Activated T-helper 1 cell treated with anti-CD3 and anti-CD28 coated beads, Interleukin-12 subunit alpha, Interleukin-12 subunit beta, Interleukin-2, Interleukin-4 antibody, amounts not matched to agents 30 ng/mL and 10 ng/mL and 1 ng/mL, durations not matched to agents 14 hours and 24 hours and 36 hours (primary cell): Measurements from ENCODE around the gene UXS1. TPM values are rescaled to one million over a fixed set of nuclear protein-coding genes. Genes with fewer than 3 reads are reported as not detected.

Source experiments
- DNase-seq: peaks from one replicate; pipeline ENCODE4 v3.0.0; 2021; ENCODE audit warnings: low spot score
- H3K27ac Mint-ChIP-seq: one replicate; pipeline ENCODE4 v1.8.0; 2021; ENCODE audit warnings: mild to moderate bottlenecking, mixed read lengths
- H3K27me3 Mint-ChIP-seq: one replicate; pipeline ENCODE4 v1.8.0; 2022; ENCODE audit warnings: mild to moderate bottlenecking, moderate library complexity, mixed read lengths; ENCODE audit not compliant: insufficient read depth
- H3K36me3 Mint-ChIP-seq: one replicate; pipeline ENCODE4 v1.8.0; 2021; ENCODE audit warnings: low read depth, mixed read lengths
- H3K4me1 Mint-ChIP-seq: one replicate; pipeline ENCODE4 v1.8.0; 2021; ENCODE audit warnings: low read depth, mixed read lengths
- H3K4me3 Mint-ChIP-seq: one replicate; pipeline ENCODE4 v1.8.0; 2021; ENCODE audit warnings: mild to moderate bottlenecking, moderate library complexity, mixed read lengths
- H3K9me3 Mint-ChIP-seq: one replicate; pipeline ENCODE4 v1.8.0; 2021; ENCODE audit warnings: mixed read lengths
- intact Hi-C: fragments of 100-400 bp; cut with micrococcal nuclease; formaldehyde crosslinking; loops from one replicate; pipeline ENCODE4 v1.15.1; 2024
- total RNA-seq: library from RNA; stranded (reverse); gene quantifications from 2 replicates; pipeline ENCODE4 v1.2.3, GENCODE V29; 2022

Gene UXS1
- total RNA-seq, 1 donor from 2014 or later: 36.7 TPM

DNA sequence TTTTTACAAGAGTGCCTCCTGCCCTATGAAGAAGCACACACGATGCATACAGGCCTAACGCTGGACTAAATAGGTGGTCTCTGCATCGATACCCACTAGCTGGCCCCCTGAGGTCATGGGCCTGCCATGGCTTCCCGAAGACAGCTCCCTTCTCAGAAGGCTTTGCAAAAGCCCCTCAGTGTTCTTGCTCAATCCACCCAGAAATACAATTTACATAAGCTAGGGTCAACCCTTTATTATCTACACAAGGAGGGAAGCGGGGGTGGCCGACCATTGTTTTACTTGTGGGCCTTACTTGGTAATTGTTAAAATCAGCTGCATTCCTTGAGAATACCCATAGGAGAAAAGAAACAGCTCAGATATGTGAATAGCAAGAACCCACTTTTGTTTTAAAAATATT is 28.5 kb downstream of the UXS1 start:
- intact Hi-C loops: no loop called here
- Mint-ChIP-seq H3K36me3 (peaks cover 21% of the 10 kb centered on the region), H3K4me1 (peaks cover 58% of the 10 kb centered on the region), H3K4me3 (no peak overlapping the region), H3K27ac (no peak overlapping the region), H3K9me3 (no peaks in the 10 kb centered on the region), H3K27me3 (no peaks in the 10 kb centered on the region)
- no peak for DNase-seq

DNA sequence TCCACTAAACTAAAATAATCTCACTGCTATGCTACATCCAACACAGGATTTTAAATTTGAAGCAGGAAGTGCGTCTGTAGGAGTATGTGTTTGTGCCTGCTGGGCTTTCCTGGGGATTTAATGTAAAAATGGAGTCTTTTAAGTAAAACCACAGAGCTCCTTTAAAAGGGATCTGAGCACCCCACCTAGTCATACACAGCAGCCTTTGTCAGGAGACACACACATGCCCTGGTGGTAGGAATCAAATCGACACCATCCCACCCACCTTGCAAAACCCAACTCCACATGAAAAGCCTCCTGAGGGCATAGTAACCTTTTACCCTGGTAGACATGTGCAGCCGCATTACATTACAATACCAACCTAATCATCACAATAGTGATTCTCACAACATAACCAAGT is 29.1 kb downstream of the UXS1 start:
- no peak overlapping the region for H3K27ac Mint-ChIP-seq
- H3K9me3 Mint-ChIP-seq: no peaks in the 10 kb centered on the region
- H3K4me1 Mint-ChIP-seq: peaks cover 63% of the 10 kb centered on the region
- DNase-seq: no peak
- no peaks in the 10 kb centered on the region for H3K27me3 Mint-ChIP-seq
- peaks cover 24% of the 10 kb centered on the region for H3K36me3 Mint-ChIP-seq
- H3K4me3 Mint-ChIP-seq: no peak overlapping the region
- intact Hi-C loops: no loop called here

DNA sequence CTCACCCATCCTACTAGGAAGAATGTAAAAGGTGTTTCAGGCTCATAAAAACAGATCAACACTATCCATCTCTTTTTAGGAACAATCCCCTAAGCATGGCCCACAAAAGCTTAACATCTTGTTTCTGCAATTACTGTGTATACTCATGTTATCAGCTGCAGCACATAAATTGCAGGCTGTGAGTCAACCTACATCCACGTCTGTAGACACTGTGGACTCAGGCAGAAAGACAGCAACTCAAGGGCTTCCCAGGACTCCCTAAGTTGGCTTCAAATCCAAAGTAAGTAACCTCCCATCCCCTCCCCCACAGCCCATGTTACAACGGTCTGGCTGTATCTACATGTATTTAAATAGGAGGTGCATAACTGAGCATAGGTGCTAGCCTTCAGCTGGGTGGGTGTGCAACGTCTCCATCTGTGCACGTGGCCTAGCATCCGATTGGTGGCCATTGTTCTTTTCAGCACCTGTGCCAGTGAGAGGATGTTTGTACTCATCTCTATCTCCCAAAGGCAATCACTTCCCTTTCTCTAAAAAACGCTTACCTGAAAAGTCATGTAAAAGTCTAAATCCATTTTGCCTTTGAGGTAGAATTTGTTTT is 30.1 kb downstream of the UXS1 start:
- Mint-ChIP-seq H3K9me3 (no peaks in the 10 kb centered on the region), H3K4me1 (peaks cover 72% of the 10 kb centered on the region)

DNA sequence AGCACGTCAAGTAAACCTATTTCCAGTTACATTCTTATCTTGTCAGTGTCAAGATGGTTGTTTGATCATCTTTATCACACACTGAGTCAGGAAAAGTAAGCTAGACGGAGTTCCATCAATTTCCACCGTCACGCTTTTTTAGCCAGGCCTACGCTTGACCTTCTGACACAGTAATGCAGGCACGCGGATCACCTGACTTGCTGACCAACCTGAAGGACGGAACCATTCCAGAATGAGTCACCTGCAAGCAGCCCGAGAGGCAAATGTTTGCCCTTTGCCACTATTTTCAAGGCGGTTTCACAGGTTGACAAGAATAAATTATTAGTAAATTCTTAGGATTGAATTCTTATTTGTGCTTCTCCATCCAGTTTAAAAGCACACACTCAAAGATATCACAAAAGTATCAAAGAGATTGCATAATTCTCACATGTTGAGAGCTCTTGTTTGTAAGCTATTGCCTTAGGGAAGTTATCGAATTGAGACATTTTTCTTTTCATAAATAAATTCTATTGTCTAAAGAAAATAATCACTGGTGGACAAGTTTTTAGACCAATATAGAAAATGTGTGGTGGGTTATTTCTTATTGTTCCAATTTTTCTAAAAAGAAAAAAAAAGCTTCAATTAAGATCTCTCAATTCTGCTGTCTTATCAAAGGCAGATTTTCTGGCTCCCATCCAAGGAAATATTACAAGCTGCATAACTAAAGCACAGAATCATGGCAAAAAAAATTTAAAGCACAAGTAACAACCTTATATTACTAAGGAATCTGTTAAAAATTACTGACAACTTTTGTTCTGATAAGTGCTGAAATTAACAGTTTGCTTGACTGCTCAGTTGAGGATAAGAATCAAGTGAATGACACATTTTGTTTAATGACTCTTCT is 31.9 kb downstream of the UXS1 start:
- DNase-seq: no peak
- Mint-ChIP-seq H3K9me3 (no peaks in the 10 kb centered on the region), H3K27me3 (no peaks in the 10 kb centered on the region), H3K27ac (peak overlapping the region; percentile 28), H3K4me1 (peaks cover 81% of the 10 kb centered on the region), H3K4me3 (no peak overlapping the region), H3K36me3 (peaks cover 42% of the 10 kb centered on the region)
- intact Hi-C loops: loop anchor here (1.0 to 5.0 kb wide), 3 partner anchors 15 to 35 kb away; no protein-coding TSS in a partner anchor

More for the DNA sequence above, 30.1 kb downstream of the UXS1 start:
- intact Hi-C loops: loop anchor here (5.0 kb wide), 1 partner anchor 37 kb away; no protein-coding TSS in a partner anchor
- DNase-seq: no peak
- peaks cover 27% of the 10 kb centered on the region for H3K36me3 Mint-ChIP-seq
- peak overlapping the region; percentile 13 for H3K4me3 Mint-ChIP-seq
- no peaks in the 10 kb centered on the region for H3K27me3 Mint-ChIP-seq
- H3K27ac Mint-ChIP-seq: no peak overlapping the region

DNA sequence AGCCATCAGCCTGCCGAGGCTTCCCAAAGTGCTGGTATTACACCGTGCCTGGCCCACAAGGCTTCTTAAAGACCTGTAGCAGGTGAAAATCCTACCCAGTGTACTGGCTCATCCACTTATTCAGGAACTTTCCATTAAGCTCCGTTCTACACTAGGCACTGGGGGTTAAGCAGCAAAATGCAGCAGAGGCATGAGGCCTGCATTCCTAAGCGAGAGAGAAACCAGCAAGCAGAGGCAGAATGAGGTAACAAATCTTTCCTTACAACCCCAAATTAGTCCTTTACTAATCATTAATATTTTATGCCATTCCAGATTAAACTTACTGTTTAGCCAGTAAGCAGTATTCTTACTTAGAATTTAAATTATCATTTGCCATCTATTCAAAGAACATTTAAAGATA is 32.8 kb downstream of the UXS1 start:
- intact Hi-C loops: loop anchor here (1.0 to 5.0 kb wide), 3 partner anchors 15 to 34 kb away; no protein-coding TSS in a partner anchor
- no peaks in the 10 kb centered on the region for H3K27me3 Mint-ChIP-seq
- peaks cover 46% of the 10 kb centered on the region for H3K36me3 Mint-ChIP-seq
- H3K4me3 Mint-ChIP-seq: peak overlapping the region; percentile 85
- no peaks in the 10 kb centered on the region for H3K9me3 Mint-ChIP-seq
- H3K4me1 Mint-ChIP-seq: peaks cover 74% of the 10 kb centered on the region
- DNase-seq: no peak
- peak overlapping the region; percentile 91 for H3K27ac Mint-ChIP-seq

DNA sequence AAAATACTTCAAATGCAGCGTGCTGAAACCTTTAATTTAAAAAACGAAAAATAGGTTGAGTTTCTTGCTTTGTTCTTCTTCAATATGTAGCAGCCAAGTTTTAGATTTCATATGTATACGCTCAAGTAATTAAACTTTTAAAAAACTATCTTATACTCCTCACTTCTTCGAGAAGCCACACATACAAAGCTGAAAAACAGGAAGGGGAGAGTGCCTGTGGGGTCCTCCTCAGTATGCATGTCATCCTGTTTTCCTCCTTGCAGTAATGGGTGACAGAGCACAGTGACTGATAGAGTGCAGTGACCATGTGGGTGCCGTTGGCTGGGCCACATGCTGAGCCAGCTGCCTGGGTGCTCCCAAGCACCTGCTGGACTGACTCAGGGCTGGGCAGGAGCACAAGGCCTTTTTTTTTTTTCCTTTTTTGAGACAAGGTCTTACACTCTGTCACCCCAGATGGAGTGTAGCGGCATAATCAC is 33.3 kb downstream of the UXS1 start:
- peak overlapping the region; percentile 91 for H3K27ac Mint-ChIP-seq

DNA sequence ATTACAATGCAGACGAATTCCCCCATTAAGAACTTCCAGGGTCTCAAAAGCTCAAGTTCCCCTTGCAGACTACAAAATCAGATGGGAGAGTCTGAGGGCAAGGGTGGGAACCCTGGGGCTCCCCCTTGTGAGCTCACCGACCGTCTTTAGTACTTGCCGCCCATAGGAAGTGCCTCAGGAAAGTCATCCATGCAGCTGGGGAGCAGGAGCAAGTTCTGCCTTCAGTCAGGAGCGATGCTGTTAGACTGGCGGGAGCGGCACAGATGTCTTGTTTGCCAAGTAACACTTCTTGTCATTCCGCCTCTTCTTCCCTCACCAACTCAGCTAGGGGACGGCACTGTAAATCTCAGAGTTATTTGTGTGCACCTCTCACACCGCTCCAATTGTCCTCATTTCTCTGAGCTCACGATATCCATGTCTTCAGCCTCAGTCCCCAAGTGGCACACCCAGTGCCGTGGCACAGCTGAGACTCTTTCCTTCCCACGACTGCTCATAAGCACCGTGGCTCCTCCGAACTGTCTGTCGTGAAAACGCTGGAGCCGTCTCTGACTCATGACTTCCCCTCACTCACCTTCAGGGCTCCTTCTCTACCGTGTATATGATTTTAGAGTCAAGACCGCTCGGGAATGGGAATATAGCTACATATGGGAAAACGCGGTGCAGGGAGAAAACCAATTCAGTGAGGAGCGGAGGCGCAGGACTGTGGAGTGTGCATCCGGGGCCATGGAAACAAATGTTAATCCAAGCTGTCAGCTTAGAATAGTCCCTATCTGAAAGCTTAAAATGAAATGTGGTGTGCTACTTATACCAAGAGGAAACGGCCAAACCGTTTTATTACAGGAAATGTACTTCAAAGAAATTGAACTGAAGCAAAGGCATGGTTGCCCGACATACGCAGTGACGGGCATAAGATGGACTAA is 34.0 kb downstream of the UXS1 start:
- peaks cover 4% of the 10 kb centered on the region for H3K9me3 Mint-ChIP-seq
- peak overlapping the region; percentile 91 for H3K27ac Mint-ChIP-seq
- H3K27me3 Mint-ChIP-seq: no peaks in the 10 kb centered on the region
- H3K4me3 Mint-ChIP-seq: peak overlapping the region; percentile 85
- H3K36me3 Mint-ChIP-seq: peaks cover 57% of the 10 kb centered on the region
- DNase-seq: peak; percentile 42
- H3K4me1 Mint-ChIP-seq: peaks cover 67% of the 10 kb centered on the region
- intact Hi-C loops: loop anchor here (1.0 to 5.0 kb wide), 4 partner anchors 13 to 53 kb away; no protein-coding TSS in a partner anchor

More for the DNA sequence above, 33.3 kb downstream of the UXS1 start:
- intact Hi-C loops: loop anchor here (1.0 to 5.0 kb wide), 5 partner anchors 14 to 54 kb away; no protein-coding TSS in a partner anchor
- H3K9me3 Mint-ChIP-seq: no peaks in the 10 kb centered on the region
- peak overlapping the region; percentile 85 for H3K4me3 Mint-ChIP-seq
- H3K36me3 Mint-ChIP-seq: peaks cover 50% of the 10 kb centered on the region
- H3K27me3 Mint-ChIP-seq: no peaks in the 10 kb centered on the region
- H3K4me1 Mint-ChIP-seq: peaks cover 74% of the 10 kb centered on the region
- peak; percentile 22 for DNase-seq

DNA sequence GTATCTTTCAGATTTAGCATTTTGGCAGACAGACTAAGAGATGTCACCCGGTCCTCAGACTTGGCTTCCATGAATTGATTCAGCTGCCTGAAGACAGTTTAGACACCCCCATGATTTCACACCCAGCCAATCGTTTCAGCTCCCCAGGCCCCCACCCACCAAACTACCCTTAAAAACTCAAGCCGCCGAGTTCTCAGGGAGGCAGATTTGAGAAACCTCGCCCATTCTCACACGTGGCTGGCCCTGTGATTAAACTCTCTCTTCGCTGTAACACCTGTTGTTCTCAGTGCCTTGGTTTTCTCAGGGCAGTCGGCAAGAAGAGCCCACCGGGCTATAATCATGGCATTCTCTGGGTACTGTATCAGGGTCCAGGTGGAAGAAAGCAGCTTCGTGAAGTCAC is 35.2 kb downstream of the UXS1 start:
- peaks cover 62% of the 10 kb centered on the region for H3K36me3 Mint-ChIP-seq
- no peaks in the 10 kb centered on the region for H3K27me3 Mint-ChIP-seq
- H3K9me3 Mint-ChIP-seq: peaks cover 16% of the 10 kb centered on the region
- peaks cover 54% of the 10 kb centered on the region for H3K4me1 Mint-ChIP-seq
- H3K4me3 Mint-ChIP-seq: peak overlapping the region; percentile 85
- DNase-seq: no peak
- H3K27ac Mint-ChIP-seq: peak overlapping the region; percentile 28
- intact Hi-C loops: no loop called here

DNA sequence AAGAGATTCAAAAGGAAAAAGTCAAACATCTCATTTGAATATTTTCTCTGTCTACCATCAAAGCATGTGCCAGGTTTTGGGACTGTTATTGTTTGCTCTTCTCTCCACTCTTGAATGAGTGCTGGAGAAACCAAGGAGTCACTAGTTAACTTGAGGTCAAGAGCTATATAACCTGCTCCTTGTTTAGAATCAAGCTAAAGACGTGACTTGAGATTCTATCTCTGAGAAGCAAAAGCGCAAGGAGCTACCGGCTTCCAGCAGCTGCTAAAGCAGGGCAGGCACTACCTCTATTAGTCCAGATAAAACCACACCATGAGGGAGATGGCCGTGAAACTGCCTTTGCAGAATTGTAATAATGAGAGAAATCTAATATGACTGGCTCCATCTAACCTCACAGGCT is 36.0 kb downstream of the UXS1 start:
- Mint-ChIP-seq H3K27ac (peak overlapping the region; percentile 32), H3K9me3 (peaks cover 24% of the 10 kb centered on the region), H3K36me3 (peaks cover 64% of the 10 kb centered on the region), H3K4me1 (peaks cover 50% of the 10 kb centered on the region), H3K27me3 (no peaks in the 10 kb centered on the region), H3K4me3 (peak overlapping the region; percentile 85)
- DNase-seq: no peak
- intact Hi-C loops: no loop called here

DNA sequence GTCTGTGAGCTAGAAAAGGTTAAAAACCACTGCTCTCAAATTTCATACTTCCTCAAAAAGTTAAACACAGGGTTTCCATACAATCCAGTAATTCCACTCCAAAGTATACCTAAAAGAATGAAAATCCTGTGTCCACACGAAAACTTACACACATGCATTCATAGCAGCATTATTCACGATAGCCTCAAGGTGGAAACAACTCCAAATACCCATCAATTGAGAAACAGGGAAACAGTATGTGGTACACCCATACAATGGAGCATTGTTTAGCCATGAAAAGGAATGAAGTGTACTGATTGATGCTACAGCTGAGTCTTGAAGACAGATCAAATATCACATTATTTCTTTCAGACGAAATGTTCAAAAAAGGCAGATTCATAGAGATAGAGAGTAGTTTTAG is 36.7 kb downstream of the UXS1 start:
- Mint-ChIP-seq H3K36me3 (peaks cover 66% of the 10 kb centered on the region), H3K27ac (no peak overlapping the region)

DNA sequence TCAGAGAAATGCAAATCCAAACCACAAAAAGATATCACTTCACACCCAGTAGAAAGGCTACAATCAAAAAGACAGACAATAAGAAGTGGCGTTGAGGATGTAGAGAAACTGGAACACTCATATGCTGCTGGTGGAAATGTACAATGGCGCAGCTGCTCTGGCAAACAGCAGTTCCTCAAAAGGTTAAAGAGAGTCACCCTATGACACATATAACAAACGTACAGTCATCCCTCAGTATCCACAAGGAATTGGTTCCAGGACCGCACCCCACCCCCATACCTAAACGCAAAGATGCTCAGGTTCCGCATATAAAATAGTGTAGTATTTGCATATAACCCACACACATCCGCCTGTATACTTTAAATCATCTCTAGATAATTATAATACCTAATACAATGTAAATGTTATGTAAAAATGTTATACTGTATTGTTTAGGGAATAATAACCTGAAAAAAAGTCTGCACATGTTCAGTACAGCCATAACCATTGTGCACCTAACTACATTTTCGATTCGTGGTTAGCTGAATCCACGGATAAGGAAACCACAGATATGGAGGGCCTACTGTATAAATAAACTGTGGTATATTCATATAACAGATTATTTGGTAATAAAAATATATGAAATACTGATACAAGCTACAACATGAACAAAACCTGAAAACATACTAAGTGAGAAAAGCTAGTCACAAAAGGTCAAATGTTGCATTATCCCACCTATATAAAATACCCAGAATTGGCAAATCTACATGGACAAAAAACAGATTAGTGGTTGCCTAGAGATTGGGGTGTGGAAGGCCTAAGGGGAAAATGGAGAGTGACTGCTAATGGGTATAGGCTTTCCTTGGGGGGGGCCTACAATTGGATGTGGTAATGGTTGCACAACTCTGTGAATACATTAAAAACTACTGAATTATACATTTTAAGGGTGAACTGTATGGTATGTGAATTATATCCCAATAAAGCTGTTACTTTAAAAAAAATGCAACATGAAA is 37.5 kb downstream of the UXS1 start:
- intact Hi-C loops: no loop called here
- Mint-ChIP-seq H3K4me3 (no peak overlapping the region), H3K27ac (no peak overlapping the region)

More for the DNA sequence above, 36.7 kb downstream of the UXS1 start:
- intact Hi-C loops: no loop called here
- H3K4me1 Mint-ChIP-seq: peaks cover 52% of the 10 kb centered on the region
- peaks cover 30% of the 10 kb centered on the region for H3K9me3 Mint-ChIP-seq
- H3K27me3 Mint-ChIP-seq: no peaks in the 10 kb centered on the region
- DNase-seq: no peak
- peak overlapping the region; percentile 13 for H3K4me3 Mint-ChIP-seq

More for the DNA sequence above, 37.5 kb downstream of the UXS1 start:
- no peak for DNase-seq
- no peaks in the 10 kb centered on the region for H3K27me3 Mint-ChIP-seq
- peaks cover 48% of the 10 kb centered on the region for H3K4me1 Mint-ChIP-seq
- peaks cover 64% of the 10 kb centered on the region for H3K36me3 Mint-ChIP-seq
- peaks cover 30% of the 10 kb centered on the region for H3K9me3 Mint-ChIP-seq
